ENCODE data around the gene FAAP100.

FAAP100 gene

GRCh38 chr17:81499601-81499970 is 52.6 kb downstream of the FAAP100 start:
- no peak for DNase-seq (ENCODE audit: low read depth, low spot score)

GRCh38 chr17:81498953-81499600 is 53.1 kb downstream of the FAAP100 start:
- no peak for DNase-seq (ENCODE audit: low read depth, low spot score)
- no peak overlapping the region for H3K4me3 ChIP-seq (ENCODE audit: low read length)

More at GRCh38 chr17:81499601-81499970, 52.6 kb downstream of the FAAP100 start:
- H3K4me3 ChIP-seq (ENCODE audit: low read length), result no peak overlapping the region

GRCh38 chr17:81494626-81495377 is 57.4 kb downstream of the FAAP100 start:
- H3K4me3 ChIP-seq (ENCODE audit: low read length), result peak overlapping the region; percentile 17
- peak; percentile 60 for DNase-seq (ENCODE audit: low read depth, low spot score)

- DNase-seq (ENCODE audit: low read depth, low spot score), result no peak
- H3K4me3 ChIP-seq (ENCODE audit: low read length), result no peak overlapping the region
These were observed 58.7 kb downstream of the FAAP100 start for GRCh38 chr17:81493198-81494038.

GRCh38 chr17:81492706-81493105 is 59.4 kb downstream of the FAAP100 start:
- H3K4me3 ChIP-seq (ENCODE audit: low read length), result no peak overlapping the region
- no peak for DNase-seq (ENCODE audit: low read depth, low spot score)

GRCh38 chr17:81492202-81492601 is 60.0 kb downstream of the FAAP100 start:
- DNase-seq (ENCODE audit: low read depth, low spot score), result no peak
- no peak overlapping the region for H3K4me3 ChIP-seq (ENCODE audit: low read length)

GRCh38 chr17:81491761-81492160 is 60.4 kb downstream of the FAAP100 start:
- DNase-seq (ENCODE audit: low read depth, low spot score), result no peak
- no peak overlapping the region for H3K4me3 ChIP-seq (ENCODE audit: low read length)

- DNase-seq (ENCODE audit: low read depth, low spot score), result no peak
- H3K4me3 ChIP-seq (ENCODE audit: low read length), result no peak overlapping the region
These were observed 61.0 kb downstream of the FAAP100 start for GRCh38 chr17:81491181-81491581.

- no peak for DNase-seq (ENCODE audit: low read depth, low spot score)
- no peak overlapping the region for H3K4me3 ChIP-seq (ENCODE audit: low read length)
These were observed 61.9 kb downstream of the FAAP100 start for GRCh38 chr17:81489998-81490992.
